NOMO-1 treated with dmso at 0.1 percent for 144 hours (cell line): Measurements from ENCODE around the gene ZNF487.
A peak's percentile ranks its signal among the peaks of the same experiment; 100 is the strongest.
"Not testable (repeated sequence)": the region's sequence is repeated elsewhere in the genome, so short reads cannot be mapped to it uniquely, and the experiment has no call there.

Experiments
- DNase-seq: peaks from one replicate; lab custom pipeline; 2025; ENCODE audit not compliant: unreplicated experiment; lab: John Stamatoyannopoulos, UW

ZNF487 gene

DNA sequence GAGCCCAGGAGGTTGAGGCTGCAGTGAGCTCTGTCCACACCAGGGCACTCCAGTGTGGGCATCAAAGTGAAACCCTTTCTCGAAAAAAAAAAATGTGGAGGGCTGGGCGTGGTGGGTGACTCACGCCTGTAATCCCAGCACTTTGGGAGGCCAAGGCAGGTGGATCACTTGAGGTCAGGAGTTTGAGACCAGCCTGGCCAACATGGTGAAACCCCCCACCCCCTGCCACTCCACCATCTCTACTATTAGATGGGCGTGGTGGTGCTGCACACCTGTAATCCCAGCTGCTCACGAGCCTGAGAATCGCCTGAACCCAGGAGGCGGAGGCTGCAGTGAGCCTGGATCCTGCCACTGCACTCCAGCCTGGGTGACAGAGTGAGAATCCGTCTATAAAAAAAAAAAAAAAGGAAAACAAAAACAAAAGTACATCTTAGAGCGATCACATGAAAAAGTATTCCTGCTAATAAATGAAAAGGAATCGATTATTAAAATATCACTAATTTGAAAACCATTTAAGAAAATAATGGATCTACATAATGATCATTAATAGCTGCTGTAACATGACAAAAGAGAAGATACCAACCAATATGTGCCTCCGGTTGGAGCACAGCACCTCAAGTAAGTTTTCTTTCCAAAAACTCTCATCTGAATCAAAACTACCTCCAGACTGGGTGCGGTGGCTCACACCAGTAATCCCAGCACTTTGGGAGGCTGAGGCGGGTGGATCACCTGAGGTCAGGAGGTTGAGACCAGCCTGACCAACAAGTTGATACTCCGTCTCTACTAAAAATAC, 32.8 kb upstream of the ZNF487 start:
- no peak for DNase-seq

DNA sequence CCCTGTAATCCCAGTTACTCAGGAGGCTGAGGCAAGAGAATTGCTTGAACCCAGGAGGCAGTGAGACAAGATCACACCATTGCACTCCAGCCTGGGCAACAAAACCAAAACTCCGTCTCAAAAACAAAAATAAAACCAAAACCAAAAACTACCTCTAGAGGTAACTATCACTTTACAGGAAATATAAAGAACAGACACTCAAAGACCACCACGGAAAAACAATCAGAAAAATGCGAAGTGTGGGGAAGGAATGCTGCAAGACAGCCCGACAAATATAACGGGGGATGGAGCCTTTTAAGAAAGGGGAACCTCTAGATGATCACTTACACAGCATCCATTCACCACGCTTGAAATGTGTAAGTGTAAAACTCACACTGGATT, 32.2 kb upstream of the ZNF487 start:
- DNase-seq, result no peak

DNA sequence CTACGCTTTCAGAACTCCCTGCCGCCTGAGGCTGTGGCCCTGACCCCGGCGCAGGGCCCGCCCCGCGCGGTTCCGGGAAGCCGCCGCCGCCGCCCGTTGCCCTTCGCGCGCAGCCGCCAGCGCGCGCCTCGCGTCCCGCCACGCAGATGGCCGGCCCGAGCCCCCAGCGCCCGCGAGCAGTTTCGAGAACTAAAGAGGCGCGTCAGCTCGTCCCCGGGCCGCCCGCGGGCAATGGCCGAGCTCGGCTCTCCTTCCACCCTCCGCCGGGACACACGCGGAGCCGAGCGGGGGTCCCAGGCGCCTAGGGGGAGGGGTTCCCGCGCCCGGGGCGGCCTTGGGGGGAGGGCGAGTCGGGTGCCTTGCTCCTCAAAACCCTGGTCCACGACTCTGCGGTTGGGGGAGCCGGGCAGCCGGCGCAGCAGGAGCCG, 29.7 kb upstream of the ZNF487 start:
- peak; percentile 27 for DNase-seq

DNA sequence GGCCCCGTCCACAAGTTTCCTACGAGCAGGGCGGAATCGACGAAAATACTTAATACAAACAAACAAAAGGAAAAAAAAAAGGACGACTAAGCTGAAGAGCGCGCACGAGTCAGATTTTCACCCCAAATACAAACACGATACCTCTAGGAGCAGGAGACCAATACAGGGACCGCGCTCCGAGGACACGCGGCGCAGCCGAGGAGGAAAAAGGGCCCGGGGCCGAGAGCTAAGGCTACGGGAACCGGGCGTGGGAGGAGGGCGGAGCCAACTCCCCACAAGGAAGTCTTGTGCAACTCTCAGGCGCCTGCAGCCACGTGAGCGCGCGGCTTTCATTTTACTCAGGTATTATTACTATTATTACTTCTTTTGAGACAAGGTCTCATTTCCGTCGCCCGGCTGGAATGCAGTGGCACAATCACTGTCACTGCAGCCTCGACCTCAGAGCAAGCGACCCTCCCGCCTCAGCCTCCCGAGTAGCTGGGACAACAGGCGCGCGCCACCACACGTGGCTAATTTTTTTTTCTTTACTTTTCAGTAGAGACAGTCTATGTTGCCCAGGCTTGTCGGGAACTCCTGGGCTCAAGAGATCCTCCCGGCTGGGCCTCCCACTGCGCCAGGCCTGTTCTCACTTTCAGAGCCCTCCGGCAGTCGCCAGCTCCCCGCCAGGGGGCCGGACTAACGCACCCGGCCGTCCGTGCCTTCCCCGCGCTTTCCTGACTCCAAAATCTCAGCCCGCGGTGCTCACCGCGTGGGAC, 29.2 kb upstream of the ZNF487 start:
- DNase-seq, result peak; percentile 84

DNA sequence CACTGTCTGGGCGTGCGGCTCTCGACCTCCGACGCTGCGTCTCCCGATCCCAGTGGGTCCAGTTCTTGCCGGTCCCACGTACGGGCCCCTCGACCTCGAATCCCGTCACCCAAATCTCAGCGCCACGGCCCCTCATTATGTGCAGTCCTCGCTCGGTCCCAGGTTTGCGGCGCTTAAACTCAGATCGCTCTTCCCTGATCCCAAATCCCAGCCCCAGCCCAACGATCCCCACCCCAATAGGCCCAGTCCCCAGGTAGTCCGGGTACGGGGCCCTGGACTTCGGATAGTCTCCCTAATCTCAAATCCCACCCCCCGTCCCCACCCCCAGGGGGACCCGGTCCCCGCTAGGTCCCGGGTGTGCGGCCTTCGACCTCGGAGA, 28.6 kb upstream of the ZNF487 start:
- no peak for DNase-seq

DNA sequence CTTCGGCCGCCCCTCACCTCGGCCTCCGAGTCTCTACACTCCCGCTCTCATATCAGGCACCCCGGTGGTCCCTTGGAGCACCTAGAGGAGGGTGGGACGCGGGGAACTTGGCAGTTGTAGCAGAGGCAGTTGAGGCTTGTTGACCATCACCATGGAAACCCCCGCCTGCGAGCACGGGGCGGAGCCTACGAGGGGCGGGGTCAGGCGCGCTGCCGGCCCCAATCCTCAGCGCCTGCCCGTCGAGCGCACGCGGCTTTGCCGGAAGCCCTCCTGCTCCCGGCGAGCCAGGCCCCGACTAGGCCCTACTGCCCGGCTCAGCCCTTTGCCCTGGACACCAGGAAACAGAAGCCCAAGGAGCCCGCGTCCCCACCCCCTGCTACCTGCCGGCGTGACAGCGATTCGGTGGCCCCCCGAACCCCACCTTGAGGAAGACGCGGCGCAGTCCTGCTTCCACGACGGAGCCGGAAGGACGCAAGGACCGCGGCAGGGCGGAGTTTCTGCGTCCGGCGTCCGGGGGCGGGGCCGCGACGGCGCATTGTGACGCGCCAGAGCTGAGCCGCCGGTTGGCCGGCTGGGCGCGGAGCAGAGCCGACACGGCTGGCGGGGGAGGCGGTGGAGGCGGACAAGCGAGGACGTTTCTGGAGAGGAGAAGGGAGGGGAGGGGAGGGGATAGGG, 28.1 kb upstream of the ZNF487 start, which contains the start of gene HNRNPF:
Gene HNRNPF, minus strand, starts transcription at position 477 of the 675 bp plus-strand sequence. CDS start 21,302 bp downstream, outside the sequence.
- DNase-seq, result peak; percentile 94

DNA sequence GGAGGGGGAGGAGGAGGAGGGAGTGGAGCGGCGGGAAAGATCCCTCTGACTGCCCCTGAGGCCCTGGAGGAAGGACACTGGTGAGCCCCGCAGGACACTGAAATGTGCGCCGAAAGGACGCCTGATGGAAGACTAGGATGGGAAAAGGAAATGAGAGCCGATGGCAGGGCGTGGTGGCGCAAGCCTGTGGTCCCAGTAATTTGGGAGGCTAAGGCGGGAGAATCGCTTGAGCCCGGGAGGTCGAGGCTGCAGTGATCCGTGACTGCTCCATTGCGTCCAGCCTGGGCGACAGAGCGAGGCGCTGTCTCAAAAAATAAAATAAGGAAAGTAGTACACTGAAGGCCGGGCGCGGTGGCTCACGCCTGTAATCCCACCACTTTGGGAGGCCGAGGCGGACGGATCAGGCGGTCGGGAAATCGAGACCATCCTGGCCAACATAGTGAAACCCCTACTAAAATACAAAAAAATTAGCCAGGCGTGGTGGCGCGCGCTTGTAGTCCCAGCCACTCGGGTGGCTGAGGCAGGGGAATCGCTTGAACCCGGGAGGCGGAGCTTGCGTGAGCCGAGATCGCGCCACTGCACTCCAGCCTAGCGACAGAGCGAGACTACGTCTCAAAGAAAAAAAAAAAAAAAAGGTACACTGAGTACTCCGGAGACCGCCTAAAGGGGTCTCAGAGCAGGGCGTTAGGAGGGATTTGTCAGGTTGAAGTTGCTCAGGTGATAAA, 27.4 kb upstream of the ZNF487 start:
- no peak for DNase-seq

DNA sequence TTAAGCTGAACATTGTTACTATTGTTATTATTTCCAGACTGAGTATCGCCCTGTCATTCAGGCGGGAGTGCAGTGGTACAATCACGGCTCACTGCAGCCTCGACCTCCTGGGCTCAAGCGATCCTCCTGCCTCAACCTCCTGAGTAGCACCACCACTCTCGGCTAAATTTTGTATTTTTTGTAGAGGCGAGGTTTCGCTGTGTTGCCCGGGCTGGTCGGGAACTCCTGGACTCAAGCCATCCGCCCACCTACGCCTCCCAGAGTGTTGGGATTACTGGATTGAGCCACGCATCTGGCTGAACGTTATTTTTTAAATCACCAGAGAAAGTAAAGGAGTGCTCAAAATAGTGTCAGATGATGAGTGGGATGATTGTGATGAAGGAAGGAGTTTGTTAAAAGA, 26.6 kb upstream of the ZNF487 start:
- DNase-seq, result no peak

DNA sequence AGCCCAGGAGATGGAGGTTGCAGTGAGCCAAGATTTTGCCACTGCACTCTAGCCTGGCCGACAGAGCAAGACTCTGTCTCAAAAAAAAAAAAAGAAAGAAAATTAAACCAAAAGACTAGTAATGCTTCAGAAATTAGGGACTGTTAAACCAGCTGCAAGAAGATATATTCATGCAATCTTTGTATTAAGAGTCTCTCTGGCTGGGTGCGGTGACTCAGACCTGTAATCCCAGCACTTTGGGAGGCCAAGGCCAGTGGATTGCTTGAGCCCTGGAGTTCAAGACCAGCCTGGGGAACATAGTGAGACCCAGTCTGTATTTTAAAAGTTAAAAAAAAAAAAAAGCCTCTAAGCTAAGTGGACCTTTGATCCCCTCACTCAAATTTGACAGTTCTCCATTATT, 25.4 kb upstream of the ZNF487 start:
- no peak for DNase-seq

DNA sequence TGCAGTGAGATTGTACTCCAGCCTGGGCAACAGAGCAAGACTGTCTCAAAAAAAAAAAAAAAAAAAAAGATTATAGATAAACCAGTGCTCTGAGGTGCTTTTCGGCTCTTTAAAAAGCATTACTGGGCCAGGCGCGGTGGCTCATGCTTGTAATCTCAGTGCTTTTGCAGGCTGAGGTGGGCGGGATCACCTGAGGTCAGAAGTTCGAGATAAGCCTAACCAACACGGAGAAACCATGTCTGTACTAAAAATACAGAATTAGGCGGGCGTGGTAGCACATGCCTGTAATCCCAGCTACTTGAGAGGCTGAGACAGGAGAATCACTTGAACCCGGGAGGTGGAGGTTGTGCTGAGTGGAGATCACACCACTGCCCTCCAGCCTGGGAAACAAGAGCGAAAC, 21.4 kb upstream of the ZNF487 start:
- DNase-seq, result no peak

DNA sequence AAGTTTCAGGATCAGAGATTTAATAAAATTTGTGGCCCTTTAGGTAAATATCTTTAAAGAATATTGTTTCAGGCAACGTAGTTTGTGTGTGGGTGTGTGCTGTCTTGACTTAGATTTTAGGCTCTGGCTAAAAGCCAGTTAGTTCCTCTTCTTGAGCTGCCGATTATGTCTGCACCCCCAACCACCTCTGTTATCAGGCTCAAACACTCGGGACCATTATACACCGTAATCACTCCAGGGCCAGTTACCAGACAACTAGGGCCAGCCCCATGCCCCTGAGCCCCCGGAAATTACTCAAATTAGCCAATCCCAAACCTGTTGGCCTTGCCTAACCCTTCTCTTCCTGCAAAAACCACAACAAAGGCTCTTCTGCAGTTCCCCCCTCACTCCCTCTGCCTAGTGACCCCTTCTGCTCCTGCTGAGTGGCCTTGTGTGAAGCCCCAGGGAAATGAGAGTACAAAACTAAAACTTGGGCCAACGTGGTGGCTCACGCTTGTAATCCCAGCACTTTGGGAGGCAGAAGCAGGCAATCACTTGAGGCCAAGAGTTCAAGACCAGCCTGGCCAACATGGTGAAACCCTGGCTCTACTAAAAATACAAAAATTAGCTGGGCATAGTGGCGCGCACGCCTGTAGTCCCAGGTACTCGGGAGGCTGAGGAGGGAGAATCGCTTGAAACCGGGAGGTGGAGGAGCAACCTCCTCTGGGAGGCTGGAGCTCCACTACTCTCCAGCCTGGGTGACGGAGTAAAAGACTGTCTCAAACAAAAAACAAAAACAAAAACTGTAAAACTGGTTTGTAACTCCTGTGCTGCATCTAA, 18.8 kb upstream of the ZNF487 start:
- peak; percentile 98 for DNase-seq

DNA sequence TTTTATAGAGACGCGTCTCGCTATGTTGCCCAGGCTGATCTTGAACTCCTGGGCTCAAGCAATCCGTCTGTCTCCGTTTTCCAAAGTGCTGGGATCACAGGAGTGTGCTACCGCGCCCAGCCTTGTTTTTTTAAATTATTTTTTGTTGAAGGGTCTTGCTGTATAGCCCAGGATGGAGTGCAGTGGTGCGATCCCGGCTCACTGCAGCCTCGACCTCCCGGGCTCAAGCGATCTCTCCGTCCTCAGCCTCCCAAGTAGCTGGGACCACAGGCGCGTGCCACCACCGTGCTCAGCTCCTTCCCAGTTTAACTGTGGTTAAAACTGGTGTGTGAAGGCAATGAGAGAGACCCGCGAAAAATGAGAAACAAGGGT, 16.9 kb upstream of the ZNF487 start:
- no peak for DNase-seq

DNA sequence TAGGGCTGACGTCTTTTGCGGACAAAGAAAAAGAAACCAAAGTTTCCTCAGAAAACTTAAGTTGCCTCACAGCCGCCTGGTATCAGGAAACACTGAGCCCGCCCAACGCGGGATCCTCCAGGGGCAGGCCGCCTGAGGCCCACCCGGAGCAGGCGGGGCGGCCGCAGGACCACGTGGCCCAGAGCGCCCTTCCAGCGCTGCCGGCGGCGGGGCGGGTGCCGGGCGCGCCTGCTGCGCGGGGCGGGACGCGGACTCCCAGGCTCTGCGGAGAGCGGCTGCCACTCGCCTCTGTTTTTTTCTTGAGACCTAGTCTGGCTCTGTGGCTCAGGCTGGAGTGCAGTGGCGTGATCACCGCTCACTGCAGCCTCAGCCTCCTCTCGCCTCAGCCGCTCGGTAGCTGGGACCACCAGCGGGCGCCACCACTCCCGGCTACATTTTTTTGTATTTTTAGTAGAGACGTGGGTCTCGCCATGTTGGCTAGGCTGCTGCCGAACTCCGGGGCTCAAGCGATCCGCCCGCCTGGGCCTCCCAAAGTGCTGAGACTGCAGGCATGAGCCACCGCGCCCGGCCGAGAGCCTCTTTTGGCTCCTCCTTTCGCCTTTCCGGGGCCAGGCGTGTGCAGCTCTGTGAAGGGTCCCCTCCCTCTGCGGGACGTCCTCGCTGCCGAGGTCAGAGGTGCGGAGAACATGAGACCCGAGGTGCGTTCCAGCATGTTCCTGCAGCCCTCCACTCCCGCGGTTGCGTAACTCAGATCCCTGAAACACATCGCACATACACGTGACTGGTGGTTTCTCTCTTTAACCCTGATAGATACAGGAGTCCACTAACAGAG, 16.3 kb upstream of the ZNF487 start:
- DNase-seq, result peak; percentile 88

DNA sequence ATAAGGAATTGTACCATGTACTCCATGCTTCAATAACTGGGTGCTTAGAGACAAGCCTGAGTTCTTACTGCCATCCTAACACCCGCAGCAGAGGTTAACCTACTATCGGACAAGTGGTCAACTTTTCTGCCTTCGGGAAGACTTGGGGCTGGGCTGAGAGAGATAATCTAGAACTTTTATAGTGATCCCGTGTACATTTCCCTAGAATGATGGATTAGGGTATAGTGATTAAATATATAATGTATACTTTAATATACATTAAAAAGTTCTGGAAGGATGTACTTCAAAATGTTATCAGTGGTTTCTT, 15.8 kb upstream of the ZNF487 start:
- DNase-seq, result no peak

DNA sequence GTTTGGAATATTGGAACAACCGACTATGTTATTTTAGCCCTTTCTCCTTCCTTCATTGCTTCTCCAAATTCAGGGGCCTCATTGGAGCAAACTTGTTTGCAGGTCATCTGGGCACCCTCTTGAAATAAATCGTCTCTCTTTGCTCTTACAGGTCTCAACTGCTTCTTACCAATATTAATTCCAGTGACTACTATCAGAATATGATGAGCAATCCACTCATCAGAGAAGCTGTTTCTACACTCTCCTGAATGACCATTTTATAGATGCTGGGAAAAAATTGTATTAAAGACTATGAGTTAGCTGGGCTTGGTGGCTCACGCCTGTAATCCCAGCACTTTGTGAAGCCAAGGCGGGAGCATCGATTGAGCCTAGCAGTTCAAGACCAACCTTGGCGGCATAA, 15.4 kb upstream of the ZNF487 start:
- DNase-seq, result no peak

DNA sequence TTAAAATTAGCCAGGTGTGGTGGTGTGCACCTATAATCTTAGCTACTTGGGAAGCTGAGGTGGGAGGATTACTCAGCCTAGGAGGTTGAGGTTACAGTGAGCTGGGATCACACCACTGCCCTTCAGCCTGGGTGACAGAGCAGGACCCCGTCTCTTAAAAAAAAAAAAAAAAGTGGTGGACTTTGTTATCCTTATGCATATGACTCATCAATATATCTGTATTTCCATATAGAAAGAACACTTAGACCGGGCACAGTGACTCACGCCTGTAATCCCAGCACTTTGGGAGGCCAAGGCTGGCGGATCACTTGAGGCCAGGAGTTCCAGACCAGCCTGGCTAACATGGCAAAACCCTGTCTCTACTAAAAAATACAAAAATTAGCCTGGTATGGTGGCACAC, 15.0 kb upstream of the ZNF487 start:
- DNase-seq, result not testable (repeated sequence)

DNA sequence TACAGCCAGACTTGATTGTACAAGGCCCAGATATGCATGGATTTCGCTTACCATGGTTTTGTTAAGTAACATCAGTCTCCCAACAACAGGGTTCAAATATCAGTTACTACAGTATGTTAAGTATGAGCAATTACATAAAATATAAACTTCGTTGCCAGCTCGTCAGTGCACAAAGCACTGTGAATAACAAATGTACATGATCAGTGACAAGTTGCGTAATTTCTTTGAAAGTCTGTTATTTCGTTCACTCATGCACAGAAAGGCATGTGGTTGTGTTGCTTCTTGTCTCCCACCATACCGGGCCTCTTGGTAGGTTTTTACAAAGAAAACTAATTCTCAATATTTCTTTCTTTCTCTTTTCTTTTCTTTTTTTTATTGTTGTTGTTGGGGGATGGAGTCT, 12.5 kb upstream of the ZNF487 start:
- DNase-seq, result no peak

DNA sequence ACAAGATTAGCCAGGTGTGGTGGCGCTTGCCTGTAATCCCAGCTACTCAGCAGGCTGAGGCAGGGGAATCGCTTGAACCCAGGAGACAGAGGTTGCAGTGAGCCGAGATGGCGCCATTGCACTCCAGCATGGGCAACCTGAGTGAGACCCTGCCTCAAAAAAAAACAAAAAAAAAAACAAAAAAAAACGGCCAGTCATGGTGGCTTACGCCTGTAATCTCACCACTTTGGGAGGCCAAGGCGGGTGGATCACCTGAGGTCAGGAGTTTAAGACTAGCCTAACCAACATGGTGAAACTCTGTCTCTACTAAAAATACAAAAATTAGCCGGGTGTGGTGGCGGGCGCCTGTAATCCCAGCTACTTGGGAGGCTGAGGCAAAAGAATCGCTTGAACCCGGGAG, 10.4 kb upstream of the ZNF487 start:
- not testable (repeated sequence) for DNase-seq

DNA sequence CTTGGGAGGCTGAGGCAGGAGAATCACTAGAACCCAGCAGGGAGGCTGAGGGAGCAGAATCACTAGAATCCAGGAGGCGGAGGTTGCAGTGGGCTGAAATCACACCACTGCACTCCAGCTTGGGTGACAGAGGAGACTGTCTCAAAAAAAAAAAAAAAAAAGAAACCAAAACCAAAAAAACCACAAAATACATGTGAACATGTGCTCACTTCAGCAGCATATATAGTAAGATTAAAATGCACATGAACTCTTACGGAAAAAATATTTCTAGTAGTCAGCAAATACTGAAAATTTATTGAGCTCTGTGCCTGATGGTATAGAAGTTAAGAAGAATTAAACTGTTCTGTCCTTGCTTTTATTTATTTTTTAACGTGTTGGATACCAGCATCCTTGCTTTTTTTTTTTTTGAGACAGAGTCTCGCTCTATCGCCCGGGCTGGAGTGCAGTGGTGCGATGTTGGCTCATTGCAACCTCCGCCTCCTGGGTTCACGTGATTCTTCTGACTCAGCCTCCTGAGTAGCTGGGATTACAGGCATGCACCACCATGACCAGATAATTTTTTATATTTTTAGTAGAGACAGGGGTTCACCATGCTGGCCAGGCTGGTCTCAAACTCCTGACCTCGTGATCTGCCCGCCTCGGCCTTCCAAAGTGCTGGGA, 9.6 kb upstream of the ZNF487 start:
- DNase-seq, result no peak
